GM13977 (cell line): Measurements from ENCODE around the gene TCF12.

Source experiments
- DNase-seq: peaks from one replicate; pipeline ENCODE4 v3.0.0; 2012; ENCODE audit warnings: low spot score
- in situ Hi-C: fragments of 300-500 bp; cut with MboI; formaldehyde crosslinking; loops from one replicate; pipeline ENCODE4 v1.12.0; 2022; ENCODE audit warnings: low sequenced_read_pairs, low pct_unique_long_range_greater_than_20kb, mixed read lengths, inconsistent platforms; ENCODE audit not compliant: unreplicated experiment
- TF ChIP-seq, protein P1 (sequence below): IDR thresholded peaks from 2 replicates; pipeline ENCODE4 v1.5.1; 2012; ENCODE audit warnings: mild to moderate bottlenecking, control low read depth; ENCODE audit not compliant: insufficient read depth; ENCODE audit errors: extremely low read depth, missing control alignments

The TCF12 gene

DNA sequence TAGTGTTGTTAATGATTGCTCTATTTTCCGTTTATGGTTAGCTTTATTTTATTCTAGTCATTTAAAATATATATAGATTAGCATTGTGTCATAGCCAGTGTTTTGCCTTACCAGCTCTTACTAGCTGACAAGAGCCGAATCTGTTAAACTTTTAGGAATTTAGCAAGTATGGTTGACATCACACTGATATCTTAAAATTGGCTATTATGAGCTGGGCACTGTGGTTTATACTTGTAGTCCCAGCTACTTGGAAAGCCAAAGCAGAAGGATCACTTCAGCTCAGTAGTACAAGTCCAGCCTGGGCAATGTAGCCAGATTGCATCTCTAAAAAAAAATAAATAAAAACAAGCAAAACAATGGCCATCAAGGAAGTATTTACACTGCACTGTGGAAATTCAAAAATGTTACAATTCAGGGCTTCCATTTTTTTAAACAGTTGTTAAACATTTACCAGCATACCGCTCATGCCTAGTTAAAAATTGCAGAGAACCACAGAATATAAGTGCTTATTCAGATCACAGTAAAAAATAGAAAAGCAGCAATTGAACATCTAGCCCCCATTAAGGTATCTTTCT lies 249.5 kb downstream of the TCF12 start:
- in situ Hi-C loops: no loop called here
- DNase-seq: no peak
- TF ChIP-seq, protein P1, sequence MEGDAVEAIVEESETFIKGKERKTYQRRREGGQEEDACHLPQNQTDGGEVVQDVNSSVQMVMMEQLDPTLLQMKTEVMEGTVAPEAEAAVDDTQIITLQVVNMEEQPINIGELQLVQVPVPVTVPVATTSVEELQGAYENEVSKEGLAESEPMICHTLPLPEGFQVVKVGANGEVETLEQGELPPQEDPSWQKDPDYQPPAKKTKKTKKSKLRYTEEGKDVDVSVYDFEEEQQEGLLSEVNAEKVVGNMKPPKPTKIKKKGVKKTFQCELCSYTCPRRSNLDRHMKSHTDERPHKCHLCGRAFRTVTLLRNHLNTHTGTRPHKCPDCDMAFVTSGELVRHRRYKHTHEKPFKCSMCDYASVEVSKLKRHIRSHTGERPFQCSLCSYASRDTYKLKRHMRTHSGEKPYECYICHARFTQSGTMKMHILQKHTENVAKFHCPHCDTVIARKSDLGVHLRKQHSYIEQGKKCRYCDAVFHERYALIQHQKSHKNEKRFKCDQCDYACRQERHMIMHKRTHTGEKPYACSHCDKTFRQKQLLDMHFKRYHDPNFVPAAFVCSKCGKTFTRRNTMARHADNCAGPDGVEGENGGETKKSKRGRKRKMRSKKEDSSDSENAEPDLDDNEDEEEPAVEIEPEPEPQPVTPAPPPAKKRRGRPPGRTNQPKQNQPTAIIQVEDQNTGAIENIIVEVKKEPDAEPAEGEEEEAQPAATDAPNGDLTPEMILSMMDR: no peak

DNA sequence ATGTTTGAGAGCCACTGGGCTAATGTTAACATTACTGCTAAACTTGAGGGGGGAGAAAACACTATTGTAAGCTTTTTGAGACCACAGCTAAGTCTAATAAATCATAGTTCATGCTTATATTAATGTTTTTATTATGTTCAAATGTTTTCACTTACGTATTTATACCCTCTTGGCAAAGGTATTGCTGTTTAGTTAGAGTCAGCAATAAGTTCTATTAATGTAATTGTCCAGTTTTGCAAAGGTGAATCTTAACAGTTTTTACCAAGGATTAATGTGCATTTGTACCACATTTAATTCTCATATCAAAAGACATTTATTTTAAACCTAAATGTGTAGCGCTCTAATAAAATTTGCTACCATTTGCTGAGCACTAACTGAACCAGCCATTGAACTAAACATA lies 251.2 kb downstream of the TCF12 start:
- no peak for DNase-seq
- in situ Hi-C loops: no loop called here
- TF ChIP-seq, protein P1: no peak

DNA sequence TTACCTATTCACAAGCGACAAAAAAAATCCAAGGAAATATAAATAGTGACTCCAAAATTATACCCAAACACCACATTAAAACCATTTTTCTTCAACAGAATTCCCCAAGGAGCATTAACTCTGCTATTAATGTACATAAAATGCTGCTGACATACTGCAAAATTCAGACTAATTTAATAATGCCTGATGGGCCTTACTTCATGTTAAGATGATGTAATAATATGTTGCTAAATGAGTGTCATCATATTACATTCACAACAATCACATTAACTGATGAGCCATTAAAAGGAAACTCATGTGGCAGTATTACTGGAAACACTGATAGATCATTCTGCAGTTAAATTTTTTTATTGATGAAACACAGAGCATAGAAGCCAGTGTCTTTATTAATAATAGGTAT lies 253.0 kb downstream of the TCF12 start:
- TF ChIP-seq, protein P1: no peak
- DNase-seq: no peak
- in situ Hi-C loops: no loop called here

DNA sequence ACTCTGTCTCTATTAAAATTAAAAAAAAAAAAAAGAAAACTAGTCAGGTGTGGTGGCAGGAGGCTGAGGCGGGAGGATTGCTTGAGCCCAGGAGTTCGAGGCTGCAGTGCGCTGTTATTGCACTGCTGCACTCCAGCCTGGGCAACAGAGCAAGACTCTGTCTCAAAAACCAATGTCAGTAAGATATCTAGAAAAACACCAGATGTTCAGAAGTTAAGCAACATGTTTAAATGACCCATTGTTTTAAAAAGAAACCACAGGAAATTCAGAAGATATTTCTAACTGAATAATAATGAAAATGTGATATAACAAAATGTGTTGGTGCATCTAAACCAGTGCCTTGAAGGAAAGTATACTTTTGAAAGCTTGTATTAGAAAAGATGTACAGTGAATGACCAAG lies 254.5 kb downstream of the TCF12 start:
- no peak for DNase-seq
- in situ Hi-C loops: no loop called here
- TF ChIP-seq, protein P1: no peak

DNA sequence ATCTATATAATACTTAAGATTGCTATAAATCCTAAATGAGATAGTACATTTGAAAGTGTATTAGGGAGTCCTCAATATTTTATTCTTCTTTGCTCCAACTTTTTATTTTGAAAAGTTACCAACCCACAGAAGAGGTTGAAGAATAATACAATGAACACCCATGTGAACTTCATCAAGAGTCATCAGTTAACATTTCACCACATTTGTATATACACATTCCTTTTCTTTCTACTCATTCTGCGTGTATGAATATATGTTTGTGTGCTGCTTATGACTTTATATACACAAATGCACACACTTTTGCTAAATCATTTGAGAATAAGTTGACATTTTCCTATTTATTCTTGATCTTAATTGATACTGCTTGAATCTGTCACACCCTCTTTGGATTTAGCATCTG lies 264.6 kb downstream of the TCF12 start:
- in situ Hi-C loops: no loop called here
- TF ChIP-seq, protein P1: no peak
- DNase-seq: no peak

DNA sequence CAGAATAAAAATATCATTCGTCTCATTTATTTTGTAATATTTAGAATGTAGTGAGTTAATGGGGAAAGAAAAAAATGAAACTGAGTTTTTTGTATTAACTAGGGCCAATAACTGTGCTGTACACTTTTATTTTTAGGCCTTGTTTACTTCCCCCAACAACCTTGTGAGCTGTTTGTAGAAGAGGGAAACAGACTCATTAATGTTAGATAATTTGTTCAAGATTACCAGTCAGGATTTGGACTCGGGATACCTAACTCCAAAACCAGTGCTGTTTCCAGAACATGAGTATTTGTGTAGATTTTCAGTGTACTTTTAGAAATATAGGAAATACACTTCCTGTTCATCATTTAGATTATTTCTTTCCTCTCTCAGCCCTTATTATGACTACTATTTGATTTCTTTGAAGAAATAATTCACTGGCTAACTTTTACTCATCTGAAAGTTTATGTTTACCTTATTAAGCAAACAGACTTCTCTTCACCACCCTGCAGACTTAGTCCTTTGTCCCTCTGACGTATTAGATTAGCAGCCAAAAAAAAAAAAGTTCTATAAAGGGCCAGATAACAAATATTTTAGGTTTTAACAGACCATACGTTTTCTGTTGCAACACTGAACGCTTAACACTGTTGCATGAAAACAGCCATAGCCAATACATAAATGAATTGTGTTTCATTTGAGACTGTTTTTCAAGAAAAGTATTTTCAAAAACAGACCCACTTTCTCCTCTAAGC lies 265.3 kb downstream of the TCF12 start:
- in situ Hi-C loops: no loop called here
- TF ChIP-seq, protein P1: no peak
- no peak for DNase-seq
